WTC11 (cell line): ENCODE data around the gene RSAD1. TPM values are rescaled to one million over a fixed set of nuclear protein-coding genes. Genes with fewer than 3 reads are reported as not detected.
"Not testable (repeated sequence)": the region's sequence is repeated elsewhere in the genome, so short reads cannot be mapped to it uniquely, and the experiment has no call there.

Experiments
- ATAC-seq: fragments of 200-7000 bp; cut with Tn5 transposase; 2 replicates; pipeline ENCODE4 v1.10.0; 2021; ENCODE audit warnings: mild to moderate bottlenecking, moderate library complexity
- CTCF ChIA-PET: fragments of 300-600 bp; sonication (Branson Sonifier 250); formaldehyde crosslinking; loops from one replicate; lab custom pipeline; 2021; ENCODE audit warnings: antibody characterized with exemption; lab: Charles Lee
- POLR2A ChIA-PET: fragments of 350-600 bp; sonication (Branson Sonifier 250); formaldehyde crosslinking; loops from one replicate; lab custom pipeline; 2021; ENCODE audit warnings: antibody characterized with exemption; lab: Charles Lee
- DNase-seq: peaks from one replicate; pipeline ENCODE4 v3.0.0; 2021; ENCODE audit warnings: low spot score
- H3K27ac Mint-ChIP-seq: 2 replicates; pipeline ENCODE4 v1.8.0; 2021; ENCODE audit warnings: mixed read lengths
- H3K27me3 Mint-ChIP-seq: 2 replicates; pipeline ENCODE4 v1.8.0; 2021; ENCODE audit warnings: low read depth, mild to moderate bottlenecking, moderate library complexity, mixed read lengths
- H3K36me3 Mint-ChIP-seq: 2 replicates; pipeline ENCODE4 v1.8.0; 2021; ENCODE audit warnings: mixed read lengths
- H3K4me1 Mint-ChIP-seq: 2 replicates; pipeline ENCODE4 v1.8.0; 2022; ENCODE audit warnings: mixed read lengths
- H3K4me3 Mint-ChIP-seq: 2 replicates; pipeline ENCODE4 v1.8.0; 2021; ENCODE audit warnings: mild to moderate bottlenecking, moderate library complexity, mixed read lengths
- H3K9me3 Mint-ChIP-seq: 2 replicates; pipeline ENCODE4 v1.8.0; 2021; ENCODE audit warnings: mixed read lengths
- AFF4 ChIP-seq: sonication (generic); formaldehyde crosslinking; IDR thresholded peaks from 2 replicates; pipeline ENCODE4 v1.8.1; 2023; ENCODE audit warnings: mild to moderate bottlenecking, missing genetic modification reagents, borderline replicate concordance
- ATF1 ChIP-seq: sonication (generic); formaldehyde crosslinking; IDR thresholded peaks from 2 replicates; pipeline ENCODE4 v1.8.1; 2023; ENCODE audit warnings: mild to moderate bottlenecking, moderate library complexity, missing genetic modification reagents
- ATF2 ChIP-seq: sonication (generic); formaldehyde crosslinking; IDR thresholded peaks from 2 replicates; pipeline ENCODE4 v1.8.1; 2022; ENCODE audit warnings: low read depth, missing genetic modification reagents, borderline replicate concordance
- E2F4 ChIP-seq: sonication (generic); formaldehyde crosslinking; IDR thresholded peaks from 2 replicates; pipeline ENCODE4 v1.8.1; 2022; ENCODE audit warnings: low read depth, mild to moderate bottlenecking, moderate library complexity, missing genetic modification reagents, borderline replicate concordance
- FOXK1 ChIP-seq: sonication (generic); formaldehyde crosslinking; IDR thresholded peaks from 2 replicates; pipeline ENCODE4 v1.8.0; 2022; ENCODE audit warnings: mild to moderate bottlenecking, moderate library complexity, missing genetic modification reagents
- FOXP1 ChIP-seq: sonication (generic); formaldehyde crosslinking; IDR thresholded peaks from 2 replicates; pipeline ENCODE4 v1.8.0; 2022; ENCODE audit warnings: missing genetic modification reagents, mild to moderate bottlenecking, moderate library complexity, borderline replicate concordance
- NR2C2 ChIP-seq: sonication (generic); formaldehyde crosslinking; IDR thresholded peaks from 2 replicates; pipeline ENCODE4 v1.8.0; 2022; ENCODE audit warnings: mild to moderate bottlenecking, missing genetic modification reagents
- TEAD4 ChIP-seq: sonication (generic); formaldehyde crosslinking; IDR thresholded peaks from 2 replicates; pipeline ENCODE4 v1.8.0; 2022; ENCODE audit warnings: mild to moderate bottlenecking, missing genetic modification reagents
- ZMAT4 ChIP-seq: fragments of 250-450 bp; sonication (Bioruptor Pico); IDR thresholded peaks from 2 replicates; pipeline ENCODE4 v1.9.0; 2021; ENCODE audit warnings: mild to moderate bottlenecking
- ZNF121 ChIP-seq: sonication (generic); formaldehyde crosslinking; IDR thresholded peaks from 2 replicates; pipeline ENCODE4 v1.8.0; 2023; ENCODE audit warnings: missing genetic modification reagents
- ZNF219 ChIP-seq: sonication (generic); formaldehyde crosslinking; IDR thresholded peaks from 2 replicates; pipeline ENCODE4 v1.8.0; 2023; ENCODE audit warnings: missing genetic modification reagents, mild to moderate bottlenecking, borderline replicate concordance
- ZNF263 ChIP-seq: sonication (generic); formaldehyde crosslinking; IDR thresholded peaks from 2 replicates; pipeline ENCODE4 v1.8.1; 2022; ENCODE audit warnings: low read depth, mild to moderate bottlenecking, moderate library complexity, missing genetic modification reagents
- ZNF396 ChIP-seq: fragments of 250-450 bp; sonication (Bioruptor Pico); IDR thresholded peaks from 2 replicates; pipeline ENCODE4 v1.8.0; 2021; ENCODE audit warnings: mild to moderate bottlenecking, moderate library complexity, borderline replicate concordance
- total RNA-seq: library from RNA; stranded (reverse); gene quantifications from 3 replicates; pipeline ENCODE4 v1.2.3, GENCODE V29; 2021
- TF ChIP-seq, protein P1 (sequence below): sonication (generic); formaldehyde crosslinking; IDR thresholded peaks from 2 replicates; pipeline ENCODE4 v1.8.1; 2022; ENCODE audit warnings: missing genetic modification reagents, borderline replicate concordance

Gene RSAD1
- total RNA-seq, 1 experiment from 2014 or later: 35.1 TPM

- TF ChIP-seq FOXP1 (no peak), NR2C2 (CRISPR knock-in tag) (no peak), ZMAT4 (CRISPR knock-in tag) (no peak), ZNF396 (CRISPR knock-in tag) (no peak), TEAD4 (CRISPR knock-in tag) (no peak), ZNF219 (CRISPR knock-in tag) (no peak), ZNF263 (CRISPR knock-in tag) (no peak), AFF4 (CRISPR knock-in tag) (no peak), ATF1 (CRISPR knock-in tag) (no peak), ATF2 (CRISPR knock-in tag) (no peak)
- TF ChIP-seq, protein P1, sequence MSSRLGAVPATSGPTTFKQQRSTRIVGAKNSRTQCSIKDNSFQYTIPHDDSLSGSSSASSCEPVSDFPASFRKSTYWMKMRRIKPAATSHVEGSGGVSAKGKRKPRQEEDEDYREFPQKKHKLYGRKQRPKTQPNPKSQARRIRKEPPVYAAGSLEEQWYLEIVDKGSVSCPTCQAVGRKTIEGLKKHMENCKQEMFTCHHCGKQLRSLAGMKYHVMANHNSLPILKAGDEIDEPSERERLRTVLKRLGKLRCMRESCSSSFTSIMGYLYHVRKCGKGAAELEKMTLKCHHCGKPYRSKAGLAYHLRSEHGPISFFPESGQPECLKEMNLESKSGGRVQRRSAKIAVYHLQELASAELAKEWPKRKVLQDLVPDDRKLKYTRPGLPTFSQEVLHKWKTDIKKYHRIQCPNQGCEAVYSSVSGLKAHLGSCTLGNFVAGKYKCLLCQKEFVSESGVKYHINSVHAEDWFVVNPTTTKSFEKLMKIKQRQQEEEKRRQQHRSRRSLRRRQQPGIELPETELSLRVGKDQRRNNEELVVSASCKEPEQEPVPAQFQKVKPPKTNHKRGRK (CRISPR knock-in tag): no peak
- TF ChIP-seq, all 79 proteins: peak for 0
These were observed 6.4 kb upstream of the RSAD1 start (continued) for GRCh38 chr17:50472286-50472685.

- ATAC-seq, POLR2A ChIA-PET, DNase-seq, H3K36me3 Mint-ChIP-seq, H3K4me3 Mint-ChIP-seq, H3K9me3 Mint-ChIP-seq, H3K27ac Mint-ChIP-seq: not testable (repeated sequence)
- Mint-ChIP-seq H3K27me3 (peaks cover 28% of the 10 kb centered on the region), H3K4me1 (peaks cover 18% of the 10 kb centered on the region)
- CTCF ChIA-PET: interaction anchor here (0.6 to 5.8 kb wide), 11 partner anchors 10 to 273 kb away, joined by 3 to 40 read pairs (median 4); partner anchors contain the start of gene LRRC59
These were observed 5.9 kb upstream of the RSAD1 start for GRCh38 chr17:50472761-50473161.

DNA sequence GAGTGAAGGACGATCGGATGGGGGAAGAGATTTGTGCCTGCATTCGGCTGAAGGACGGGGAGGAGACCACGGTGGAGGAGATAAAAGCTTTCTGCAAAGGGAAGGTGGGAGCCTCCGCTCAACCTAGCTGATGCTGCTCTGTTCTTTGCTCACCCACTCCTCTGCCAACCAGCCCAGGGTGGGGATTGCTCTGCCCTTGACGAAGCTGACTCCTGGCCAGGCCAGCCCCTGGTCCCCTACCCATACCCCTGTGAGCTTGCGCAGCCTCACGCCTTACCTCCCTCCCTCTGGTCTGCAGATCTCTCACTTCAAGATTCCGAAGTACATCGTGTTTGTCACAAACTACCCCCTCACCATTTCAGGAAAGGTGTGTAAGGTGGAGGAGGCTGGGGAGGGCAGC, 4.8 kb upstream of the RSAD1 start:
- no peak for ATAC-seq
- H3K27ac Mint-ChIP-seq: peak overlapping the region; percentile 45; the same call in 1 of the 2 replicates
- no peak for DNase-seq
- H3K36me3 Mint-ChIP-seq: no peaks in the 10 kb centered on the region
- POLR2A ChIA-PET: no interaction called here
- H3K4me1 Mint-ChIP-seq: peaks cover 17% of the 10 kb centered on the region
- no peak for TF ChIP-seq ZMAT4 (CRISPR knock-in tag)
- no peak for TF ChIP-seq ZNF121 (CRISPR knock-in tag)
- TF ChIP-seq, protein P1 (CRISPR knock-in tag): no peak
- no peak for TF ChIP-seq FOXK1 (CRISPR knock-in tag)
- TF ChIP-seq E2F4 (CRISPR knock-in tag): no peak
- CTCF ChIA-PET: interaction anchor here (0.9 to 5.8 kb wide), 2 partner anchors 77 to 102 kb away, joined by 3 to 40 read pairs; partner anchors contain the start of gene LRRC59
- peaks cover 24% of the 10 kb centered on the region for H3K27me3 Mint-ChIP-seq
- no peaks in the 10 kb centered on the region for H3K9me3 Mint-ChIP-seq
- H3K4me3 Mint-ChIP-seq: no peak overlapping the region
